Stimulated activated CD4-positive, alpha-beta T cell treated with anti-CD3 and anti-CD28 coated beads, Interleukin-1b, Interleukin-23, amount 100 ng/mL, for 1 hour (primary cell): Measurements from ENCODE around the gene ATP4B.

ENCODE experiments used
- DNase-seq, 2 donors: peaks; one replicate each; pipeline ENCODE4 v3.0.0-alpha.2; 2020; ENCODE audit warnings: low read depth in 2 of 2

The ATP4B gene

GRCh38 chr13:113607889-113608635 is 49.9 kb downstream of the ATP4B start:
- no peak for DNase-seq

DNA sequence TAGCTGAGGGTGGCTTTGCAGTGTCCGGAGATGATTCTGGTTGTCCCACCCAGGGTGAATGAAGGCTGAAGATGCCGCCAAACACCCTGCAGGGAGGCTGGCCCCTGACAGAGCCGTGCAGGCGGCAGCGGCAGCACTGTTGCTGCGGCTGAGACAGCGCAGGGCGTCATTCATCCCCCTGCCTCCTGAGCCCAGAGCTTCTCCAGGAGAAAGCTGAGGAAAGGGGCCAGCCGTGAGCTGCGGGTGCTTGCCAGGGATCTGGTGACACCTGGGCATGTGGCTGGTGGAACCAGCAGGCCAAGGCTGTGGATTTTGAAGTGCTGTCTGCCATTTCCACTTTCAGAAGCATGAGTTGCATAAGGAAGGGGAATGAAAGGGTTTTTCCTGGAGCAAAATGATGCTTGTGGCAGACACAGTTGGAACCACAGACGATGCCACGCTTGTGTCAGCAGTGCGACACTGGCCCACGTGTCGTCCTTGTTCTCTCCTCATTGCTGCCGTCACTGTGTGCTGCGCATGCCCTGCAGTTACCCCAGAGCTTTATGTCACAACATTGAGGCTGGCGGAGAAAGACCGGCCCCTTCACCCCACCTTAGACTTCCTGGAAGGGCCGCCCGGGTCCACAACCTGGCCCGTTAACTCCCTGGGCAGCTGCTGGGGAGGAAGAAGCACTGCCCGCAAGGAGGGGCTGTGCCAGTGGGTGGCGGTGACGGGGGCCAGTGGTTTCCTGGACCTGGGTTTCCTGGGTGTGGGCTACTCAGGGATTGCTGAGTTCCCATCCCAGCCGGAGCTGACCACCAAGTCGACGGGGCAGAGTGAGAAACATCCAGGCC is 50.7 kb downstream of the ATP4B start:
- DNase-seq = no peak

GRCh38 chr13:113605866-113606438 is 52.0 kb downstream of the ATP4B start:
- DNase-seq = no peak

DNA sequence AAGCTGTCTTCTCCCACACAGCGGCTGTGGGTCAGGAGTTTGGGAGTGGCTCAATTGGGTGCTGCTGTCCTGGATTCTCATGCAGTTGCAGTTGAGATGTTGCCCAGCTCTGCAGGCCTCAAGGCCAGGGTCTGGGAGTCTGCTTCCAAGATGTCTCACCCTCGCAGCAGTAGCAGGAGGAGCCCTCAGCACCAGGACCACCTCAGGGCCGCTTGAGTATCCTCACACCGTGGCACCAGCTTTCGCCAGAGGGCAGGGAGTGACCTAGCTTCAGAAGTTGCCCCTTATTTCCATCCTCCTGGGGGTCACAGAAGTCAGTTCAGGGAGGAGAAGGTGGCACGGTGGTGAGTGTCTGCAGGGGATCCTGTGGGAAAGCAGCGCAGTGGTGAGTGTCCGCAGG is 52.5 kb downstream of the ATP4B start:
- DNase-seq = no peak

DNA sequence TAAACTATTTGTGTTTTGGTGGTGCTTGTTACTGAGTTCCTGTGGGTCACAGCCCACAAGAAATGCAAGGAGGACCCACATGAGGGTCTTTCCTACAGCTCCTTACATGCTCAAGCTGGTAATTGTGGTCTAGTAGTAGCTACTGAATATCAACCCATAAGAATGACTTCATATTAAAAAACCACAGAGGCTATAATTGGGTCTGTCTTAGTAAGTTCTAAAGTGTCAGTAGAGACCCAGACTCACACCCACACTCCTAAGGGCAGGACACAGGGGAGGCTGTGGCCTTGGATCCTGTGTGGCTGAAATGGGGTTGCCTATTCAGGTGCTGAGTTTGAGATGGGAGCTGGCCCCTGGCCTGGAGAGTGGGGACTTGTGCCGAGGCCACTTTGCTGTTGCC is 53.8 kb downstream of the ATP4B start:
- no peak for DNase-seq

DNA sequence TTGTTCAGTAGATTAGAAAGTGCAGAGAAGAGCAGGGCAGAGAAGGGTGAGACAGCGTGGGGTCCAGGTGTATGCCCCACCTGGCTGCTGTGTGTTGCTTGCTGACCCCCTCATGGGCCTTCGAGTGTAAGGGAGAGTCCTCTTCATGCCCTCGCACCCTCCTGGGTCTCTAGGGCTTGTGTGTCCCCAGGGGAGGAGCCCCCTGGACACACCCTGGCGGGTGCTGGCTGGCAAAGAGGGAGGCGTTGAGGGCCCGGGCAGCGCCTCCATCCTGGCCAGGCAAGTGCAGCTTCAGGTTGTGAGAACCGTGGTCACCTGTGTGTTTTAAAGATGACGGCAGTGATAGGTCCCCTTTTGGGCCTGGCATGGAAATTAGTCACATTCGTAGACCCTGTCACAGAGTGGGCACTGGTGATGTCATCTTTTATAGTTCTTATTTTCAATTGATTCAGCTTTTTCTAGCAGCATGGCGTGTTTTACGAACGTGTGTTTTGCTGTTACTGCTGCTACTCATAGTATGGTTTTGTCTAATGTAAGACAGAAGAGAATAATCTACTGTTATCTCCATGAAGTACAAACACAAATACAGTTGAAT is 54.8 kb downstream of the ATP4B start:
- DNase-seq = no peak

DNA sequence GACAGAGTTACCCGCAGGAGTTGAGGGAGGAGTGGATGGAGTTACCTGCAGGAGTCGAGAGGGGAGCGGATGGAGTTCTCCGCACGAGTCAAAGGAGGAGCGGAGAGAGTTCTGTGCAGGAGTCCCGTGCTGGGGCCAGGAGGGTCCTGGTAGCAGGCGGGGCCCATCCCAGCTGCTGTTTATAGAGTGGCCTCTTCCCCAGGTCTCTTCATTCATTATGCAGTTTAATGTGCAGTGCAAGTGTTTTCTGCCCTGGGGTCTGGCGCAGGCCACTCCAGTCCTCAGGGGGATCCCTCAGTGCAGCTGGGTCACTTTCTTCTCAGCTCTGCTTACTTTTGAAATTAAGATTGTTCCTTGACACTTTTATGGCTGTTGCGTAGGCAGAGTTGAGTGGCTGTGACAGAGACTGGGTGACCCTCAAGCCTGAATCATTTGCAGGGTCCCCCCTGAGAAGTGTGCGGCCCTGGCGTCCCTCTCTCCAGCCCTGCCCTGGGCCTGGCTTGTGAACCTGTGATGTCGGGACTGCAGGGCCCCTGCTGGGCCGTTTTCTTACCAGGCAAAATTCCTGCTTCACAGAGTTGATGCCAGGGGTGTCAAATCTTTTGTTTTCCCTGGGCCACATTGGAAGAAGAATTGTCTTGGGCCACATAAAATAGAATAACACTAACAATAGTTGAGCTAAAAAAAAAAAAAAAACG is 55.6 kb downstream of the ATP4B start:
- no peak for DNase-seq

DNA sequence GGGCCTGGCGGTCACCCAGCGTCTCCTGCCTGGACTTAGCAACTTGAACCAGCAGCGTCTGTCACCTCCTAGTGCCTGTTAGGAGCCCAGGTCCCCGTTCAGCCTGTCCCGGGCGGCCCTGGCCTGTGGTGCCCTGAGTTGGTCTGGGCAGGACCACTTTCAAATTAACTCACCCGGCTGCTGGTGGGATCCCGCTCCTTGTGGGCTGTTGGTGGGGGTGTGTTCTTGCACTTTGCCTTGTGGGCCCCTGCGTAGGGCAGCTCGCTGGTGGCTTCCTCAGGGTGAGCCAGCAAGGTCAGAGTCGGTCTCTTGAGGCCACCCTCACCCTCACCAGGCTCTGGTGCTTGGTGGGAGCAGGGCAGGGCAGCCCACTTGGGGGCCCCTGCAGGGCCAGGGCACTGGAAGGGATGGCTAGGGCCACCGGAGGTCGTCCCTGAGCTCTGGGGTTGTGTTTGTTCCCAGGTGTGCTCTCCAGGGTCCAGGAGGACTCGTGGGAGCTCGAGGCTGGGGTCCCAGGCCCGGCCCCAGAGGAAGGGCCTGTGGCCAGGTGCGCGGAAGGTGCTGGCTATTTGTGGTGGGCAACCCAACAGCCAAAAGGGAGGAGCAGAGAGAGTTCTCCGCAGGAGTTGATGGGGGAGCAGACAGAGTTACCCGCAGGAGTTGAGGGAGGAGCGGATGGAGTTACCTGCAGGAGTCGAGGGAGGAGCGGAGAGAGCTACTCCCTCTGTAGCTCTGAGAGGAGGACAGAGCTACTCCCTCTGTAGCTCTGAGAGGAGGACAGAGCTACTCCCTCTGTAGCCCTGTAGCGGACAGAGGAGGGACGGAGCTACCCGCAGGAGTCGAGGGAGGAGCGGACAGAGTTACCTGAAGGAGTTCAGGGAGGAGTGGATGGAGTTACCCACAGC is 56.6 kb downstream of the ATP4B start:
- DNase-seq = no peak

GRCh38 chr13:113599391-113599790 is 58.6 kb downstream of the ATP4B start:
- DNase-seq = no peak
